ENCODE data around the gene AMELY.

GRCh38 chrY:6929237-6929636 lies 17.7 kb upstream of the AMELY start:
- TF ChIP-seq CTCF (IDR thresholded peaks at IDR 0.05): no peak
- no peak for TF ChIP-seq EZH2 (IDR thresholded peaks at IDR 0.05)
- TF ChIP-seq EZH2phosphoT487 (IDR thresholded peaks at IDR 0.05): no peak

All from neural progenitor cell (in vitro differentiated cells).